Hematopoietic multipotent progenitor cell (in vitro differentiated cells): Measurements from ENCODE around the gene CFAP73. TPM values are rescaled to one million over a fixed set of nuclear protein-coding genes. Genes with fewer than 3 reads are reported as not detected.
"Not testable (repeated sequence)": the region's sequence is repeated elsewhere in the genome, so short reads cannot be mapped to it uniquely, and the experiment has no call there.

Experiments used
- DNase-seq, 3 donors: peaks; one replicate each; pipeline ENCODE4 v3.0.0-alpha.2; 2011 to 2015; ENCODE audit warnings: low read depth in 2 of 3, low spot score in 2 of 3
- total RNA-seq: library from RNA; depleted of rRNA; stranded (reverse); fragments of >200 nt; gene quantifications from one replicate; pipeline ENCODE4 v1.2.3, GENCODE V29; 2012

The CFAP73 gene
- total RNA-seq, 1 donor = not detected

GRCh38 chr12:113140706-113141105 lies 8.8 kb upstream of the CFAP73 start:
- no peak for DNase-seq

- not testable (repeated sequence) for DNase-seq
Measured at GRCh38 chr12:113141716-113142115, 7.8 kb upstream of the CFAP73 start.

GRCh38 chr12:113142173-113142885 lies 7.2 kb upstream of the CFAP73 start:
- DNase-seq = peak in 2 of 3 donors; percentile 59 to 79

GRCh38 chr12:113142886-113143332 lies 6.6 kb upstream of the CFAP73 start:
- no peak for DNase-seq

- no peak for DNase-seq
Measured at GRCh38 chr12:113143959-113144358, 5.6 kb upstream of the CFAP73 start.

- no peak for DNase-seq
Measured at GRCh38 chr12:113144806-113145205, 4.7 kb upstream of the CFAP73 start.

- DNase-seq = no peak
Measured at GRCh38 chr12:113145720-113146551, 3.6 kb upstream of the CFAP73 start.

GRCh38 chr12:113146999-113147398 lies 2.5 kb upstream of the CFAP73 start:
- no peak for DNase-seq

GRCh38 chr12:113151655-113152054 lies 2.1 kb downstream of the CFAP73 start:
- no peak for DNase-seq

GRCh38 chr12:113152196-113152834 lies 2.8 kb downstream of the CFAP73 start:
- no peak for DNase-seq

- peak; percentile 44 to 79 (median 72) for DNase-seq
Measured at GRCh38 chr12:113152835-113153814, 3.6 kb downstream of the CFAP73 start.

- peak in 1 of 3 donors; percentile 41 for DNase-seq
Measured at GRCh38 chr12:113154351-113154973, 4.9 kb downstream of the CFAP73 start.

- no peak for DNase-seq
Measured at GRCh38 chr12:113155060-113155459, 5.5 kb downstream of the CFAP73 start.

GRCh38 chr12:113155646-113156045 lies 6.1 kb downstream of the CFAP73 start:
- peak in 2 of 3 donors; percentile 58 to 75 for DNase-seq

GRCh38 chr12:113157218-113157859 lies 7.8 kb downstream of the CFAP73 start:
- no peak for DNase-seq

GRCh38 chr12:113158439-113159203 lies 9.1 kb downstream of the CFAP73 start:
- DNase-seq = no peak

- DNase-seq = no peak
Measured at GRCh38 chr12:113159937-113160336, 10.4 kb downstream of the CFAP73 start.

- no peak for DNase-seq
Measured at GRCh38 chr12:113161415-113162016, 12.0 kb downstream of the CFAP73 start.
